AG04449 (cell line): ENCODE results near the gene SLC7A14.

Source experiments
- CTCF ChIA-PET: fragments of 350-600 bp; formaldehyde crosslinking; extraction: SDS; loops from one replicate; lab custom pipeline; 2021; ENCODE audit warnings: antibody characterized with exemption; lab: Yijun Ruan, JAX
- POLR2A ChIA-PET: fragments of 400-600, 350-600 bp; formaldehyde crosslinking; extraction: SDS; loops from one replicate; lab custom pipeline; 2020; ENCODE audit warnings: antibody characterized with exemption, inconsistent platforms; lab: Yijun Ruan, JAX
- DNase-seq: peaks from one replicate; pipeline ENCODE4 v3.0.0-alpha.2; 2010; ENCODE audit warnings: low read depth, low spot score
- H3K4me3 ChIP-seq: 2 replicates; pipeline ENCODE4 v1.5.1; 2011; ENCODE audit warnings: low read depth, mild to moderate bottlenecking, control low read depth, low read length
- TF ChIP-seq, protein P1 (sequence below): IDR thresholded peaks from one replicate; pipeline ENCODE4 v1.5.1; 2011; ENCODE audit warnings: mild to moderate bottlenecking, moderate library complexity, low read length, control low read depth, inconsistent platforms; ENCODE audit not compliant: insufficient read depth; ENCODE audit errors: missing control alignments

Gene SLC7A14

DNA sequence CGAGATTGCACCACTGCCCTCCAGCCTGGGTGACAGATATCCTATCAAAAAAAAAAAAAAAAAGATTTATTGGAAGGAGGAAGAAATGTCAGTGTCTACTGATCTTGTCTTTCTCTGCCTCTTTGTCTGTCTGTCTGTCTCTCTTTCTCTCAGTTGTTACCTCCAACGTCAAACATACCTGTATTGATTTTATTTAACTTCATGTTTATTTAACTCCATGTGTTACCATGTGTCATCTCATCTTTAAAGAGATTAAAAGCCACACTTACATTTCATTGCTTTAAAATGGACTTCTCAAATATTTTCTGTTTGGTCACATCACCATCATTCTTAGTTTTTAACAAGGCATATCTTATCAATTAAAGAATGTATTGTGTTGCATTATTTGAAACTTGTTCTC is 157.8 kb downstream of the SLC7A14 start:
- POLR2A ChIA-PET: no interaction called here
- no peak overlapping the region for H3K4me3 ChIP-seq
- CTCF ChIA-PET: interaction anchor here (0.9 kb wide), 1 partner anchor 384 kb away, joined by 4 read pairs; no protein-coding TSS in a partner anchor
- no peak for DNase-seq
- TF ChIP-seq, protein P1, sequence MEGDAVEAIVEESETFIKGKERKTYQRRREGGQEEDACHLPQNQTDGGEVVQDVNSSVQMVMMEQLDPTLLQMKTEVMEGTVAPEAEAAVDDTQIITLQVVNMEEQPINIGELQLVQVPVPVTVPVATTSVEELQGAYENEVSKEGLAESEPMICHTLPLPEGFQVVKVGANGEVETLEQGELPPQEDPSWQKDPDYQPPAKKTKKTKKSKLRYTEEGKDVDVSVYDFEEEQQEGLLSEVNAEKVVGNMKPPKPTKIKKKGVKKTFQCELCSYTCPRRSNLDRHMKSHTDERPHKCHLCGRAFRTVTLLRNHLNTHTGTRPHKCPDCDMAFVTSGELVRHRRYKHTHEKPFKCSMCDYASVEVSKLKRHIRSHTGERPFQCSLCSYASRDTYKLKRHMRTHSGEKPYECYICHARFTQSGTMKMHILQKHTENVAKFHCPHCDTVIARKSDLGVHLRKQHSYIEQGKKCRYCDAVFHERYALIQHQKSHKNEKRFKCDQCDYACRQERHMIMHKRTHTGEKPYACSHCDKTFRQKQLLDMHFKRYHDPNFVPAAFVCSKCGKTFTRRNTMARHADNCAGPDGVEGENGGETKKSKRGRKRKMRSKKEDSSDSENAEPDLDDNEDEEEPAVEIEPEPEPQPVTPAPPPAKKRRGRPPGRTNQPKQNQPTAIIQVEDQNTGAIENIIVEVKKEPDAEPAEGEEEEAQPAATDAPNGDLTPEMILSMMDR: no peak

DNA sequence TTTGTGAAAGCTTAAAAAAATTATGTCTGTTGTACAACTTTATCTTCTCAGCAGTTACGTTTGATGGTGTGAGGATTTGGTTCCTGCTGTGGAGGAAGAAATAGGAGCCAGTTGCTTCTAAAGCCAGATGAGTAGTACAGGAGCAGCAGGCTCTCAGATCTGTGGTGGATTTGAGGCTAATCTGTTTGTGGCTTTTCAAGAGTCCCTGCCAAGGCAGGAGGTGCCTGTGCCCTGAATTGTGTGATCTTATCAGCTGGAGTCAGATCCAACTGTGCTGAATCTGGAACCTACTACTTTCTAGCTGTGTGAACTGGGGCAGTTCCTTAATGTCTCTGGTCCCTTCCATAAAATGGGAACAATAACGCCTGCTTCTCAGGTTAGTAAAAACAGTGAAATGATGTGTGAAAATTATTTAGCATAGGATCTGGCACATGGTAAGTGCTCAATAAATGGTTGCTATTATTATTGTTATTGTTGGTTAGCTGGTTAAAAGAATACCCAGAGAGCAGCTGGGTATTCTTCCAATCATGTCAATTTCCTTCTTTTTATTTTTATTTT is 159.6 kb downstream of the SLC7A14 start:
- CTCF ChIA-PET: interaction anchor here (0.6 to 5.4 kb wide), 3 partner anchors 13 to 385 kb away, joined by 3 to 47 read pairs (median 4); no protein-coding TSS in a partner anchor

DNA sequence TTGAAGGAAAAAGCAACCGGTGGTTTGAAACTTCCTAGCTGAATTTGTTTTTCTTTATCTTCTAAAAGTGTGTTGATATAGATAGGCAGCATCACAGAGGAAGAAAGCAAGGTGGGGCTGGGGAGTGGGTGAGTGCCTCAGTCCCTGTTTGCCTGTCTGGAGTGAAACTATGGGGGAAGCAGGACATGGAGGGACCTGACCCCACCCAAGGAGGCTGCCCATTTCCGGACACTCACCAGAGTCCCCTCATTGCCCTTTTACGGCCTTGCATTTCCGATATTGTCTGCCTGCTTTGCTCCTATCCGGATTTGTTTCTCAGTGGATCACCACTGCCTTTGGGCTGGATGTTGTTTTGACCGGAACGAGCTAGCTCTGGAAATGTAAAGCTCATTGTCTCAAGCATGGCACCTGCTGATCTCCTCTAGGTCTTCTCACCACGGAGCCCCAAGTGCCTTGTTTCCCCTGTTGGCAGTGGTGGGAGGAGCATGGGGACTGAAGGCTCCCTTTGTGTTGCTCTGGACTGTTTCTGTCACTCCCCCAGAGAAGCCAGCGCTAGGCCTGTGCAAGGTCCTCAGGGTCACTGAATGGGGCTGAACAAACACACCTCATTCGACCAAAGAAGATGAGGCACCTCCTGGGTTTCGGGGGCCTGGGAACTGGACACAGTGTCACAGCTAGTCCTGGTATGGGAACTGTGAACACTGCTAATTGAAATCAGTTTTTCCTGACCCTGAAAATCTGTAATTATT is 160.2 kb downstream of the SLC7A14 start:
- no peak overlapping the region for H3K4me3 ChIP-seq
- TF ChIP-seq, protein P1: no peak
- POLR2A ChIA-PET: no interaction called here
- DNase-seq: no peak
- CTCF ChIA-PET: interaction anchor here (0.6 to 5.4 kb wide), 3 partner anchors 12 to 386 kb away, joined by 3 to 47 read pairs (median 4); no protein-coding TSS in a partner anchor

More for the DNA sequence above, 159.6 kb downstream of the SLC7A14 start:
- POLR2A ChIA-PET: no interaction called here
- TF ChIP-seq, protein P1: no peak
- no peak overlapping the region for H3K4me3 ChIP-seq
- no peak for DNase-seq

DNA sequence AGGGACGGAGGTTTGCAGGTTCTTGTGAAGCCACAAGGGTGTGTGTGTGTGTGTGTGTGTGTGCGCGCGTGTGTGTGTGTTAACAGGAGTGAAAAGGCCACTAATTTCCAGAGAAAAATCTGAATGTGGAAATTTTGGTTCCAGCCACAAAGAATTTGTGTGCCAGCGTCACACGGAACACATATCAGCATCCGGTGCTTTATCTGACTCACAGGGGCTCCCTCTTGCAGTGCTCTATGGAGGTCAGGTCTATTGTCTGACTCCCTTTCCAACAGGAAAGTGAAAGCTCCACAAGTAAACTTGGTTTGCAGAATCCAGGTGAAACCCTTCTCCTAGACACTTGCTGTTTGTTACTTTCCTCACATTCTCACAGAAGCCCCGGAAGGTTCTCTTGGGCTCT is 161.0 kb downstream of the SLC7A14 start:
- POLR2A ChIA-PET: no interaction called here
- CTCF ChIA-PET: interaction anchor here (1.4 to 5.4 kb wide), 2 partner anchors 11 to 387 kb away, joined by 5 to 47 read pairs; no protein-coding TSS in a partner anchor
- DNase-seq: no peak
- H3K4me3 ChIP-seq: no peak overlapping the region; the same call in 1 of the 2 replicates
- TF ChIP-seq, protein P1: no peak

DNA sequence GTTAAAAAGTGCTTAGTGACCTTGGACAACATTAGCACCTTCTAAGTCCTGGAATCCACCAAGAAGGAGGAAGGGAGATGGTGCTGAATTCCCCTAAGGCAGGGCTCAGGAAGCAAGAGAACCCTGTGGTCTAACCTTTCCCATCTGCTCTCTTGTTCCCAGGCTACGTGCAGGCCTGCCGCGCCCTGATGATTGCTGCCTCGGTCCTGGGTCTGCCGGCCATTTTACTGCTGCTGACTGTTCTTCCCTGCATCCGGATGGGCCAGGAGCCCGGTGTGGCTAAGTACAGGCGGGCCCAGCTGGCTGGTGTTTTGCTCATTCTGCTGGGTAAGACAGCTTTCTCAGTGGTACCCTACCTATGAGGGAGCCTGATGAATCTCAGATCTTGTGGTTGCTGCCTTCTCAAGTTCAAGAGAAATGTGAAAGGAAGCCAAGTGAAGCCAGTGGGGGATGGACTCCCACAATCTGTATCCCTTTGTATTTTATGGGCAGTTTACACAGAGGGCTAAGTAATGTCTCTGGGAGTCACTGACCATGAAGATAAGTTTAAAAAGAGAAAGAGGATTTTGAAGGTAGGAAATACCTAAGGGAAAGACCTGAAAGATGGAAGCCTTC is 162.8 kb downstream of the SLC7A14 start:
- TF ChIP-seq, protein P1: no peak
- ChIA-PET CTCF (interaction anchor here (1.0 to 5.4 kb wide), 4 partner anchors 9 to 388 kb away, joined by 3 to 47 read pairs (median 4); no protein-coding TSS in a partner anchor), POLR2A (interaction anchor here (1.1 kb wide), 1 partner anchor 9 kb away, joined by 3 read pairs; no protein-coding TSS in a partner anchor)
- no peak for DNase-seq
- peak overlapping the region; percentile 29 for H3K4me3 ChIP-seq
